ENCODE results near the gene OR4Q3.
"Not testable (repeated sequence)": the region's sequence is repeated elsewhere in the genome, so short reads cannot be mapped to it uniquely, and the experiment has no call there.

The OR4Q3 gene

GRCh38 chr14:19743256-19743655 lies at the start of gene OR4Q3:
Gene OR4Q3 (plus strand): TSS chr14:19743571.
- in situ Hi-C loops (cut with HindIII; ENCODE audit: low sequenced_read_pairs): no loop called here

GRCh38 chr14:19729359-19729758 lies 14.0 kb upstream of the OR4Q3 start:
- in situ Hi-C loops (cut with HindIII; ENCODE audit: low sequenced_read_pairs): no loop called here

GRCh38 chr14:19729763-19730162 lies 13.6 kb upstream of the OR4Q3 start:
- in situ Hi-C loops (cut with HindIII; ENCODE audit: low sequenced_read_pairs): no loop called here

- in situ Hi-C loops (cut with HindIII; ENCODE audit: low sequenced_read_pairs): not testable (repeated sequence)
Measured at GRCh38 chr14:19733893-19734292, 9.5 kb upstream of the OR4Q3 start.

DNA sequence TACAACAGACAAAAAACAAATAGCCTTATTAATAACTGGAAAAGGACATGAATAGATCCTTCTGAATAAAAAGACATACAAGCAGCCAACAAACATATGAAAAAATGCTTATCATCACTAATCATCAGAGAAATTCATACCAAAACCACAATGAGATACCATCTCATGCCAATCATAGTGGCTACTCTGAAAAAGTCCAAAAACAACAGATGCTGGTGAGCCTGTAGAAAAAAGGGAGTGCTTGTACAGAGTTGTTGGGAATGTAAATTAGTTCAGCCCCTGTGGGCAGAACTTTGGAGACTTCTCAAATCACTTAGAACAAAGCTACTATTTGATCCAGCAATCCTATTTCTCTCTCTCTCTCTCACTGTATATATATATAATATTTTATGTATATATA lies 8.9 kb downstream of the OR4Q3 start:
- in situ Hi-C loops (cut with HindIII; ENCODE audit: low sequenced_read_pairs): not testable (repeated sequence)

DNA sequence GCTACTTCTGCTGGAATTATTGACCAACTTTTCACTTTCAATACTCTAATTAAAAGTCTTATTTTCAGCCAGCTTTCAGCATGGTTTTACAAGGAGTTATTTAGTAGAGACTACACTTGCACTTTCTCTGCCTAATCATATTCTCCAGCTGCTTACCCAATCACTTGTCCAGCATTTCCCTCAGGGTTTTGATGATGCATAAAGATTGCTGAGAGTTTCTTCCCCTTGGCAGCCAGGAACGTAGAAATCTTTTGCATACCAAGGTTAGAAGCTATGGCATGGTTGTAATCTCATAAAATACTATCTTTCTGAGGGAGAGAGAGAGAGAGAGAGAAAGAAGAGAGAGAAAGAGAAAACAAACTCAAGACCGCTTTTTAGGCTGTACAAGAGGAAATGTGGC lies 10.8 kb downstream of the OR4Q3 start:
- in situ Hi-C loops (cut with HindIII; ENCODE audit: low sequenced_read_pairs): no loop called here

- in situ Hi-C loops (cut with HindIII; ENCODE audit: low sequenced_read_pairs): not testable (repeated sequence)
Measured at GRCh38 chr14:19771491-19771890, 28.1 kb downstream of the OR4Q3 start.

GRCh38 chr14:19771895-19772430 lies 28.6 kb downstream of the OR4Q3 start:
- in situ Hi-C loops (cut with HindIII; ENCODE audit: low sequenced_read_pairs): no loop called here

DNA sequence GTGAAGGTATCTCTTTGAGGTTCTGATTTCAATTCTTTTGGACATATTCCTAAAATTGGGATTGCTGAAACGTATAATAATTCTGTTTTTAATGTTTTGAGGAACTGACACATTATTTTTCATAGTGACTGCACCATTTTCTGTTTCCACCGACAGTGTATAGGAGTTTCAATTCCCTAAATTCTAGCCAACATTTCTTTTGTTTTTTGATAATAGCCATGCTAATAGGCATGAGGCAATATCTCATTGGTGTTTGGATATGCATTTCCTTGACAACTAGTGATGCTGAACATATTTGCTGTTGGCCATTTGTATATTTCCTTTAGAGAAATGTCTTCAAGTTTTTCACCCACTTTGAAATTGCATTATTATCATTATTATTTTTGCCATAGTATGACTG lies 29.1 kb downstream of the OR4Q3 start:
- in situ Hi-C loops (cut with HindIII; ENCODE audit: low sequenced_read_pairs): not testable (repeated sequence)

GRCh38 chr14:19773204-19773603 lies 29.8 kb downstream of the OR4Q3 start, which contains the start of gene OR4M1:
Gene OR4M1 (plus strand): TSS chr14:19773504. CDS start chr14:19780323, 6,819 bp downstream.
- in situ Hi-C loops (cut with HindIII; ENCODE audit: low sequenced_read_pairs): not testable (repeated sequence)

GRCh38 chr14:19775587-19775986 lies 32.2 kb downstream of the OR4Q3 start:
- in situ Hi-C loops (cut with HindIII; ENCODE audit: low sequenced_read_pairs): no loop called here

- in situ Hi-C loops (cut with HindIII; ENCODE audit: low sequenced_read_pairs): not testable (repeated sequence)
Measured at GRCh38 chr14:19785848-19786247, 42.5 kb downstream of the OR4Q3 start.

DNA sequence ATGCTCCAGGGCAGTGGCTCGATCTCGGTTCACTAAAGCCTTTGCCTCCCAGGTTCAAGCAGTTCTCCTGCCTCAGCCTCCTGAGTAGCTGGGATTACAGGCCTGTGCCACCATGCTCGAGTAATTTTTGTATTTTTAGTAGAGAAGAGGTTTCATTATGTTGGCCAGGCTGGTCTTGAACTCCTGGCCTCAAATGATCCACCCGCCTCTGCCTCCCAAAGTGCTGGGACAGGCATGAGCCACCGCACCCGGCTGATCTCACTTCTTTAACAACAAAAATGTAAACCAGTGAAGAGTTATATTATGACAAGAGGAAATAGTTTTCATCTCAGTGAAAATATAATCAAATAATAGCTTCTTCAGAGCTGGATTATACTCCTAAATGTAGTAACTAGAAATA lies 43.9 kb downstream of the OR4Q3 start:
- in situ Hi-C loops (cut with HindIII; ENCODE audit: low sequenced_read_pairs): not testable (repeated sequence)

DNA sequence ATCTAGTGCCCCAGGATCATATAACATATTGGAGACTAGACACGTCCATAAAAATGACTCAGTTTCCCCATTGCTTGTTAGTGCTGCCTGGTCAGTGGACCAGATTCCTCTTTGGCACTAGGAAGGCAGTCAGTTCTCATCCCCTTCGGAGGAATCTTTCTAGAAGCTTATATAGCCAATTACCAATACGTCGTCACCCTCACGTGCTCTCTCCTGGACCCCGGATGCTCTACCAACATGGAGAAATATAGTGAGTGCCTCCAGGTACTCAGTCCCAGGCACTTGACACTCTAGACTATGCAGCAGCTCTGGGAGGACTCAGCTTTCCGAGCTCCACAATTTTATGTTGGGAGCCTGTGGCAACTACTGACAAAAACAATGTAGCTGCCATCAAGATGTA lies 44.8 kb downstream of the OR4Q3 start:
- in situ Hi-C loops (cut with HindIII; ENCODE audit: low sequenced_read_pairs): not testable (repeated sequence)

DNA sequence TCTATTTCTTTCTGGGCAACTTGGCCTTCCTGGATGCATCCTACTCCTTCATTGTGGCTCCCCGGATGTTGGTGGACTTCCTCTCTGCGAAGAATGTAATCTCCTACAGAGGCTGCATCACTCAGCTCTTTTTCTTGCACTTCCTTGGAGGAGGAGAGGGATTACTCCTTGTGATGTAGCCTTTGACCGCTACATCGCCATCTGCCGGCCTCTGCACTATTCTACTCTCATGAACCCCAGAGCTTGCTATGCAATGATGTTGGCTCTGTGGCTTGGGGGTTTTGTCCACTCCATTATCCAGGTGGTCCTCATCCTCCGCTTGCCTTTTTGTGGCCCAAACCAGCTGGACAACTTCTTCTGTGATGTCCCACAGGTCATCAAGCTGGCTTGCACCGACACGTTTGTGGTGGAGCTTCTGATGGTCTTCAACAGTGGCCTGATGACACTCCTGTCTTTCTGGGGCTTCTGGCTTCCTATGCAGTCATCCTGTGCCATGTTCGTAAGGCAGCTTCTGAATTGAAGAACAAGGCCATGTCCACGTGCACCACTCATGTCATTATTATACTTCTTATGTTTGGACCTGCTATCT lies 53.2 kb downstream of the OR4Q3 start:
- in situ Hi-C loops (cut with HindIII; ENCODE audit: low sequenced_read_pairs): not testable (repeated sequence)

All from endothelial cell of hepatic sinusoid (primary cell).